ENCODE data around the gene LBX2.
"Not testable (repeated sequence)": the region's sequence is repeated elsewhere in the genome, so short reads cannot be mapped to it uniquely, and the experiment has no call there.

Gene LBX2

DNA sequence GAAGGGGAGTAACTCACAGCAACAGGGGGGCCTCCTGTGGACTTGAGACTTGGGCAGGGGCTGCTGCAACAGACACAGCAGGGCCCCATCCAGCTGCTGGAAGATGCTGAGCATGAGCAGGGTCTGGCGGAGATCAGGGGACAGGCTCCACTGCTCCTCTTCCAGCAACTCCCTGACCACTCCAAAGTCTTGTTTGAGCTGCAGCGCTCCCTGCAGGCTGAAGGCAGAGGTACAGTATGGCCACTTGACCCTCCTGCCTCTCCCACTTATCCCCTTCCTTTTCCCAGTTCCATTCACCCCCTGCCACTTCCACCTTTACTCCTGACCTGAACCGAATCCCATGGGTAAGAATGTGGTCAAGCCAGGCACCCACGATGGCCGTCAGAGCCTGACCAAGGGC lies 24.5 kb downstream of the LBX2 start:
- no peak for DNase-seq (ENCODE audit: low read depth)
- peak; percentile 26 for TF ChIP-seq CTCF (conservative IDR thresholded peaks at IDR 0.05; ENCODE audit: low read length)
- H3K4me3 ChIP-seq (ENCODE audit: low read length), result no peak overlapping the region

DNA sequence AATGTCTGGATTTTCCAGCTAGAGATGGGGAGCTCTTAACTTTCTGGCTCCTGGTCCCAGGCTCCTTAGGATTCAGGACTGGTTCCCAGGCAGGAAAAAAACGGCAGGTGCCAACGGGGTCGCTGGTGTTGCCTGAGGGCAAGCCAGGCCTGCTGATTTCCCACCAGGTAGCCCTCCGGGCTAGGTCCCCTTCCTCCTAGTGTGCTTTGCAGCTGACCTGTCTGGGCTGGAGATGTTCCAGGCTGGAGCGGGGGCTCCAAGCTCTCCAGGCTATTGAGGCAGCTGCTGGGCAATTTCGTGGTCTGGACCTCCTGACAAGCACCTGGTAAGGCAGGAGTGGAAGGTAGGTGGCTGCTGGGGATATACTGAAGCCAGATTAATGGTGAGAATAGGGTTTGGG lies 24.9 kb downstream of the LBX2 start:
- no peak for DNase-seq (ENCODE audit: low read depth)
- no peak for TF ChIP-seq CTCF (conservative IDR thresholded peaks at IDR 0.05; ENCODE audit: low read length)
- H3K4me3 ChIP-seq (ENCODE audit: low read length), result no peak overlapping the region

GRCh38 chr2:74472945-74473258 lies 26.5 kb downstream of the LBX2 start:
- no peak for TF ChIP-seq CTCF (conservative IDR thresholded peaks at IDR 0.05; ENCODE audit: low read length)
- DNase-seq (ENCODE audit: low read depth), result no peak
- peak overlapping the region; percentile 95 for H3K4me3 ChIP-seq (ENCODE audit: low read length)

GRCh38 chr2:74472086-74472944 lies 27.1 kb downstream of the LBX2 start, which contains the start of gene MRPL53:
MRPL53 (minus strand) TSS chr2:74472680; CDS start chr2:74472660, 20 bp downstream.
- TF ChIP-seq CTCF (conservative IDR thresholded peaks at IDR 0.05; ENCODE audit: low read length), result no peak
- DNase-seq (ENCODE audit: low read depth), result peak; percentile 93
- peak within 1 kb of the TSS; percentile 95 for H3K4me3 ChIP-seq (ENCODE audit: low read length)

DNA sequence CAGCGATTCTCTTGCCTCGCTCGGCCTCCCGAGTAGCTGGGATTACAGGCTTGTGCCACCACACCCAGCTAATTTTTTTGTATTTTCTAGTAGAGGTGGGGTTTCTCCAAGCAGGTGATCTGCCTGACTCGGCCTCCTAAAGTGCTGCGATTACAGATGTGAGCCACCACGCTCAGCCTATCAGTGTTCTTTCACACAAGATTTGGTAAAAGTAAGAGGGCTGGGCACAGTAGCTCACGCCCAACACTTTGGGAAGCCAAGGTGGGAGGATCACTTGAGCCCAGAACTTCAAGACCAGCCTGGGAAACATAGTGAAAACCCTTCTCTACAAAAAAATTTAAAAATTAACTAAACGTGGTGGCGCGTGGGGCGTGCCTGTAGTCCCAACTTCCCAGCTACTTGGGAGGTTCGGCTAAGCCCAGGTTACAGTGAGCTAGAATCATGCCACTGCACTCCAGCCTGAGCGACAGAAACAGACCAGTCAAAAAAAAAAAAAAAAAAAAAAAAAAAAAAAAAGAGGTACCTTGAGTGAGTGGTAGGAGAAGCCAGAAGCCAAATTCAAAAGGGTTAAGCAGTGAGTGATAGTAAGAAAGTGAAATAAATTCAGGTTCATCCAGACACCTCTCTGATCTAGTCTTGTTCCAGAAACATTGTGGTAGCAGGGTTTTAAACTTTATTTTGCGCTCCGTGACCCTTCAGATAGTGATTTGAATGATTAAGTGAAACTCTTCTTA lies 27.9 kb downstream of the LBX2 start:
- no peak for DNase-seq (ENCODE audit: low read depth)
- no peak for TF ChIP-seq CTCF (conservative IDR thresholded peaks at IDR 0.05; ENCODE audit: low read length)
- peak overlapping the region; percentile 95 for H3K4me3 ChIP-seq (ENCODE audit: low read length)

GRCh38 chr2:74470742-74471141 lies 28.7 kb downstream of the LBX2 start:
- DNase-seq (ENCODE audit: low read depth); H3K4me3 ChIP-seq (ENCODE audit: low read length): not testable (repeated sequence)

DNA sequence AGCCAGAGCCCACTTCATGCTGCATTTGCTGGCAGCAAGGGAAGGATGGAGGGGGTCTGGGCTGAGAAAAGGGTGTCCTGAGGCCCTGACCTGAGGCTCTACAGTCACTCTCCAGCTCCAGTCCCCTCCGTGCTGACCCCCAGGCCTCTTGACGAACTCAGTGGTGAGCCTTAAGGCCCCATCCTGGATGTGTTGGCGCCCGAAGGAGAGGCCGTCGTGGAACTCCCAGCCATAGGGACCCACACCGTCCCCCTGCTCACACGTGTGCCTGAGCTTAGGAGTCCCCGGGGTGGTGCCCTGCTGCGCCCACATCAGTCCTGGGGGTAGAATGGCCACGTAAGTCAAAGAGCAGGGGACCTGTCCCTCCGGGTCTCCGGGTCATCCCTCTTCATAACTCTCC lies 35.0 kb downstream of the LBX2 start:
- peak overlapping the region; percentile 82 for H3K4me3 ChIP-seq (ENCODE audit: low read length)
- DNase-seq (ENCODE audit: low read depth), result no peak
- TF ChIP-seq CTCF (conservative IDR thresholded peaks at IDR 0.05; ENCODE audit: low read length), result no peak
